ENCODE measurements around the gene LY6G6C.

The LY6G6C gene

DNA sequence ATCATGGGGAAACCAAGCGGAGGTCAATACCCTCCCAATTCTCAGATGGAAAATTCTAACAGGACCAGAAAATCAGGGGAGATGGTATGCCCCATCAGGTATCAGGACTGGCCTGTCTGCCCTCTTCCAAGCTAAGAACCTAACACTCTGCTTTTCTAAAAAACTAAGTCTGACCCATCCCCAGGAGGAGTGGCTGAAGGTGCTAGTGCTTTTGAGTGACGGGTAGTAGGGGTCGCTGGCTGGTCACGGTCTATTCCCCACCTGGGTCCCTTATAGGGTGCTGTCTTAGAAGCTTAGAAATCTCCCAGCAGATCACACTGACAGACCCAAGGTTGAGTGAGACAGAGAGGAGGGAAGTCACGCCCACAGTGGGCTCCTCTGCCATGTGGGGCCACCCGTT lies 28.0 kb downstream of the LY6G6C start:
- CTCF ChIA-PET: no interaction called here
- POLR2A ChIA-PET: interaction anchor here (1.6 to 6.3 kb wide), 2 partner anchors 9 to 121 kb away, joined by 5 to 30 read pairs; partner anchors contain the start of genes ABHD16A, HSPA1A and HSPA1L
- DNase-seq (ENCODE audit: extremely low spot score): no peak
- TF ChIP-seq FOXA1 (IDR thresholded peaks at IDR 0.05): no peak
- TF ChIP-seq HDGF (IDR thresholded peaks at IDR 0.05; ENCODE audit: borderline replicate concordance): no peak
- no peak for TF ChIP-seq ELF4 (IDR thresholded peaks at IDR 0.05)
- TF ChIP-seq FOXK2 (IDR thresholded peaks at IDR 0.05): no peak
- no peak for TF ChIP-seq SUZ12 (IDR thresholded peaks at IDR 0.05)
- TF ChIP-seq NFRKB (IDR thresholded peaks at IDR 0.05): no peak
- no peak for TF ChIP-seq FOXM1 (IDR thresholded peaks at IDR 0.05; ENCODE audit: borderline replicate concordance)
- TF ChIP-seq, protein P1, sequence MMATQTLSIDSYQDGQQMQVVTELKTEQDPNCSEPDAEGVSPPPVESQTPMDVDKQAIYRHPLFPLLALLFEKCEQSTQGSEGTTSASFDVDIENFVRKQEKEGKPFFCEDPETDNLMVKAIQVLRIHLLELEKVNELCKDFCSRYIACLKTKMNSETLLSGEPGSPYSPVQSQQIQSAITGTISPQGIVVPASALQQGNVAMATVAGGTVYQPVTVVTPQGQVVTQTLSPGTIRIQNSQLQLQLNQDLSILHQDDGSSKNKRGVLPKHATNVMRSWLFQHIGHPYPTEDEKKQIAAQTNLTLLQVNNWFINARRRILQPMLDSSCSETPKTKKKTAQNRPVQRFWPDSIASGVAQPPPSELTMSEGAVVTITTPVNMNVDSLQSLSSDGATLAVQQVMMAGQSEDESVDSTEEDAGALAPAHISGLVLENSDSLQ (IDR thresholded peaks at IDR 0.05): no peak
- TF ChIP-seq BHLHE40 (IDR thresholded peaks at IDR 0.05; ENCODE audit: borderline replicate concordance): no peak
- TF ChIP-seq TARDBP (IDR thresholded peaks at IDR 0.05): no peak
- no peak for TF ChIP-seq ARNT (IDR thresholded peaks at IDR 0.05)
- no peak for TF ChIP-seq SP1 (IDR thresholded peaks at IDR 0.05)
- TF ChIP-seq L3MBTL2 (conservative IDR thresholded peaks at IDR 0.05): no peak
- no peak for TF ChIP-seq CTBP1 (IDR thresholded peaks at IDR 0.05; ENCODE audit: borderline replicate concordance)
- no peak for TF ChIP-seq ZNF384 (IDR thresholded peaks at IDR 0.05)
- no peak for TF ChIP-seq LEF1 (IDR thresholded peaks at IDR 0.05; ENCODE audit: borderline replicate concordance)

DNA sequence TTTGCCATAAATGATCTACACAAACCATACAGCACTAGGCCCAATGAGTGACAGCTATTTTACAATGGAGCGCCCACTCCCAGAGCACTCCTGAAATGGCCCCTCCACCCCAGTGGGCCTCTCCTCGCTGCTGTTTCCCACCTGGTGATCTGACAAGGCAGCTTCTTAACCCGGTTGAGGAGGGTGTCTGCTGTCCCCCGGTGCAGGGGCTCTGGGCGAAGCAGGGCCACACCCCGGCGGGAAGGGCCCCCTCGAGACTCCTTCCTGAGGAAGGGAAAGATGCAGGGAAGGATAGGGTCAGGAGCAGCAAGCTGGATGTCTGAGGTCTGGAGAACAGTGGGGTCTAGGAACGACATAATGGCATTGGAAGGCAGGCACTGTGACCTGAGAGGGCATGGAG lies 28.7 kb downstream of the LY6G6C start:
- no peak for DNase-seq (ENCODE audit: extremely low spot score)
- ChIA-PET POLR2A (interaction anchor here (1.6 to 6.3 kb wide), 2 partner anchors 10 to 122 kb away, joined by 5 to 30 read pairs; partner anchors contain the start of genes ABHD16A, HSPA1A and HSPA1L), CTCF (no interaction called here)
- TF ChIP-seq ZNF384 (IDR thresholded peaks at IDR 0.05) (no peak), L3MBTL2 (conservative IDR thresholded peaks at IDR 0.05) (no peak), ARNT (IDR thresholded peaks at IDR 0.05) (no peak), BHLHE40 (IDR thresholded peaks at IDR 0.05; ENCODE audit: borderline replicate concordance) (no peak), CTBP1 (IDR thresholded peaks at IDR 0.05; ENCODE audit: borderline replicate concordance) (no peak), TARDBP (IDR thresholded peaks at IDR 0.05) (no peak), LEF1 (IDR thresholded peaks at IDR 0.05; ENCODE audit: borderline replicate concordance) (no peak), NFRKB (IDR thresholded peaks at IDR 0.05) (no peak), ELF4 (IDR thresholded peaks at IDR 0.05) (no peak), FOXM1 (IDR thresholded peaks at IDR 0.05; ENCODE audit: borderline replicate concordance) (no peak), FOXA1 (IDR thresholded peaks at IDR 0.05) (no peak), SUZ12 (IDR thresholded peaks at IDR 0.05) (no peak), FOXK2 (IDR thresholded peaks at IDR 0.05) (no peak)
- TF ChIP-seq, protein P1 (IDR thresholded peaks at IDR 0.05): no peak

DNA sequence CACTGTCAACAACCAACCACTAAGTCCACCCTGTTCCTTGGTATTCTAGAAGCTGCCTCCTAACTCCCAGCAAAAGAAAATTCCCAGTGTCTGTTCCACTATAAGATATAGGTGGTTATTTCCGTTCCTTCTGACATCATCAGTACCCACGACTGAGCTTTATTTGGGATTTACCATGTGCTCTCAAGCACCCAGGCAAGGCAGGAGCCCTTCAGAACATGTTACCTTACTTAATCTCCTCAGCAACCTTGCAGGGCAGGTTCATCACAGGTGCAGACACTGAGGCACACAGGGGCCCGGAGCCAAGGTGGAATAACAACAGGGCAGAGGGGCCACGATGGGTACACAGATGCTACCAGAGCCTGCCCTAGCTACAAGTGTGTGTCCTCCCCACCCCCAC lies 29.2 kb downstream of the LY6G6C start:
- ChIA-PET CTCF (no interaction called here), POLR2A (interaction anchor here (1.6 to 6.3 kb wide), 3 partner anchors 10 to 122 kb away, joined by 5 to 30 read pairs (median 6); partner anchors contain the start of genes ABHD16A, GPANK1, HSPA1A and HSPA1L)
- no peak for DNase-seq (ENCODE audit: extremely low spot score)
- TF ChIP-seq FOXM1 (IDR thresholded peaks at IDR 0.05; ENCODE audit: borderline replicate concordance): no peak
- TF ChIP-seq, protein P1 (IDR thresholded peaks at IDR 0.05): no peak
- no peak for TF ChIP-seq NFRKB (IDR thresholded peaks at IDR 0.05)
- no peak for TF ChIP-seq ELF4 (IDR thresholded peaks at IDR 0.05)
- no peak for TF ChIP-seq SP1 (IDR thresholded peaks at IDR 0.05)
- TF ChIP-seq FOXK2 (IDR thresholded peaks at IDR 0.05): no peak
- no peak for TF ChIP-seq FOXA1 (IDR thresholded peaks at IDR 0.05)
- TF ChIP-seq BHLHE40 (IDR thresholded peaks at IDR 0.05; ENCODE audit: borderline replicate concordance): no peak
- no peak for TF ChIP-seq CTBP1 (IDR thresholded peaks at IDR 0.05; ENCODE audit: borderline replicate concordance)
- TF ChIP-seq HDGF (IDR thresholded peaks at IDR 0.05; ENCODE audit: borderline replicate concordance): no peak
- no peak for TF ChIP-seq LEF1 (IDR thresholded peaks at IDR 0.05; ENCODE audit: borderline replicate concordance)

DNA sequence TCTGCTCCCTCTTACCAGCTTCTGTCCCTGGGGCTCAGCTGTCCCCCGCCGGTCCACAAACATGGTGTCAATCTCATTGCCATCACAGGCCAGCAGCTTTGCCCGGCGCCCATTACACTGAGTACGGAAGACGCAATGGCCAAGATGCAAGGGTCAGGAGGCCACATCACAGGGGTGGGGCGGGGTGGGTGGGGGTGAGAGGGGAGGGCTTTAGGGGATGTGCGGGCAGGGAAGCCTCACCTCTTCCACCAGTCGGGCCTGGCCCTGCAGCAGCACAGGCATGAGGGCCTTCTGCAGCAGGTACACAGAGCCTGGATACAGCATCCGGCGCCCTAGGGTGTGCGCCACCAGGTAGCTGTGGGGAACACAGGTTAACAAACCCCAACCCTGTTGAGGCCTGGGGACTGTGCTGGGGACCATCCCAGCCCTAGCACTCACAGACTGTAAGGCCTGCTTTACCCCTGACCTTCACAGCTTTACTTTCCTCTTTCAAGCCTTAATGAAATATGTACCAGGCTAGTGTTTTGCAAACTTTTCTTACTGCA lies 29.9 kb downstream of the LY6G6C start:
- no peak for TF ChIP-seq SP1 (IDR thresholded peaks at IDR 0.05)
- no peak for TF ChIP-seq HDGF (IDR thresholded peaks at IDR 0.05; ENCODE audit: borderline replicate concordance)
- no peak for TF ChIP-seq ZNF384 (IDR thresholded peaks at IDR 0.05)
- TF ChIP-seq, protein P1 (IDR thresholded peaks at IDR 0.05): no peak
- TF ChIP-seq TARDBP (IDR thresholded peaks at IDR 0.05): no peak
- TF ChIP-seq FOXM1 (IDR thresholded peaks at IDR 0.05; ENCODE audit: borderline replicate concordance): no peak
- no peak for TF ChIP-seq FOXA1 (IDR thresholded peaks at IDR 0.05)
- ChIA-PET POLR2A (interaction anchor here (1.6 to 6.3 kb wide), 3 partner anchors 11 to 123 kb away, joined by 5 to 30 read pairs (median 6); partner anchors contain the start of genes ABHD16A, GPANK1, HSPA1A and HSPA1L), CTCF (no interaction called here)
- no peak for DNase-seq (ENCODE audit: extremely low spot score)

DNA sequence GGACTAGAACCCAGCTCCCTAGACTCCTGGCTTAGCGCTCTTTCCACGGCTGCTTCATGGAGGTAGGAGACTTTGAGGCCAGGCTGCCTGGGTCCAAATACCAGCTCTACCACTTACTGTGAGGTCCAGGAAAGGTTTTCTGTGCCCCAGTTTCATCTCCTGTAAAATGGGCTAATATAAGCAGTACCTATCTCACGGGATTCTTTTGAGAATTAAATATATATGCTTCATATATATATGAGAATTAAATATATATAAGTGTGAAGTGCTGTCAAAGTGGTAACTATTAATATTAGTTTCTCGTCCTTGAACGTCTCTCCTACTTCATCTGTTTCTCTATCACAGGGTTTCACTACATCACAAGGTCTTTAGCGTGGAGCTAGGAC lies 30.5 kb downstream of the LY6G6C start:
- TF ChIP-seq, protein P1 (IDR thresholded peaks at IDR 0.05): no peak
- TF ChIP-seq HDGF (IDR thresholded peaks at IDR 0.05; ENCODE audit: borderline replicate concordance): no peak
- ChIA-PET CTCF (no interaction called here), POLR2A (interaction anchor here (1.2 to 6.3 kb wide), 3 partner anchors 12 to 49 kb away, joined by 4 to 30 read pairs (median 6); partner anchors contain the start of genes ABHD16A, GPANK1 and MSH5)
- DNase-seq (ENCODE audit: extremely low spot score): no peak

Measured in HEK293T (cell line).